ENCODE measurements around the gene GPATCH11. TPM values are rescaled to one million over a fixed set of nuclear protein-coding genes. Genes with fewer than 3 reads are reported as not detected.

Gene GPATCH11
- total RNA-seq, 1 donor from 2014 or later: 8.1 TPM

GRCh38 chr2:37102588-37102987 lies 18.3 kb downstream of the GPATCH11 start:
- TF ChIP-seq CTCF (IDR thresholded peaks at IDR 0.05): no peak
- Mint-ChIP-seq H3K27me3 (ENCODE audit: unreplicated experiment) (no peaks in the 10 kb centered on the region), H3K36me3 (ENCODE audit: unreplicated experiment) (peaks cover 48% of the 10 kb centered on the region), H3K4me3 (ENCODE audit: unreplicated experiment) (no peak overlapping the region), H3K4me1 (ENCODE audit: unreplicated experiment) (peaks cover 9% of the 10 kb centered on the region), H3K9me3 (ENCODE audit: unreplicated experiment) (no peaks in the 10 kb centered on the region), H3K27ac (ENCODE audit: unreplicated experiment) (no peak overlapping the region)
- DNase-seq (ENCODE audit: extremely low spot score, unreplicated experiment): no peak

- Mint-ChIP-seq H3K27ac (ENCODE audit: unreplicated experiment) (no peak overlapping the region), H3K36me3 (ENCODE audit: unreplicated experiment) (peaks cover 59% of the 10 kb centered on the region), H3K4me1 (ENCODE audit: unreplicated experiment) (peaks cover 9% of the 10 kb centered on the region), H3K27me3 (ENCODE audit: unreplicated experiment) (no peaks in the 10 kb centered on the region), H3K9me3 (ENCODE audit: unreplicated experiment) (no peaks in the 10 kb centered on the region), H3K4me3 (ENCODE audit: unreplicated experiment) (no peak overlapping the region)
- no peak for TF ChIP-seq CTCF (IDR thresholded peaks at IDR 0.05)
- DNase-seq (ENCODE audit: extremely low spot score, unreplicated experiment): no peak
Observed at GRCh38 chr2:37104178-37104577, 19.9 kb downstream of the GPATCH11 start.

GRCh38 chr2:37105150-37105549 lies 20.8 kb downstream of the GPATCH11 start:
- Mint-ChIP-seq H3K4me1 (ENCODE audit: unreplicated experiment) (peaks cover 9% of the 10 kb centered on the region), H3K9me3 (ENCODE audit: unreplicated experiment) (no peaks in the 10 kb centered on the region), H3K4me3 (ENCODE audit: unreplicated experiment) (no peak overlapping the region), H3K27me3 (ENCODE audit: unreplicated experiment) (no peaks in the 10 kb centered on the region), H3K36me3 (ENCODE audit: unreplicated experiment) (peaks cover 55% of the 10 kb centered on the region), H3K27ac (ENCODE audit: unreplicated experiment) (no peak overlapping the region)
- DNase-seq (ENCODE audit: extremely low spot score, unreplicated experiment): no peak
- no peak for TF ChIP-seq CTCF (IDR thresholded peaks at IDR 0.05)

GRCh38 chr2:37109523-37109922 lies 25.2 kb downstream of the GPATCH11 start:
- peaks cover 58% of the 10 kb centered on the region for H3K36me3 Mint-ChIP-seq (ENCODE audit: unreplicated experiment)
- TF ChIP-seq CTCF (IDR thresholded peaks at IDR 0.05): no peak
- H3K27ac Mint-ChIP-seq (ENCODE audit: unreplicated experiment): no peak overlapping the region

GRCh38 chr2:37110306-37111212 lies 26.2 kb downstream of the GPATCH11 start:
- H3K4me1 Mint-ChIP-seq (ENCODE audit: unreplicated experiment): no peaks in the 10 kb centered on the region
- DNase-seq (ENCODE audit: extremely low spot score, unreplicated experiment): no peak
- no peak overlapping the region for H3K4me3 Mint-ChIP-seq (ENCODE audit: unreplicated experiment)
- H3K27ac Mint-ChIP-seq (ENCODE audit: unreplicated experiment): no peak overlapping the region
- no peak for TF ChIP-seq CTCF (IDR thresholded peaks at IDR 0.05)
- H3K27me3 Mint-ChIP-seq (ENCODE audit: unreplicated experiment): no peaks in the 10 kb centered on the region
- peaks cover 52% of the 10 kb centered on the region for H3K36me3 Mint-ChIP-seq (ENCODE audit: unreplicated experiment)
- H3K9me3 Mint-ChIP-seq (ENCODE audit: unreplicated experiment): no peaks in the 10 kb centered on the region

More at GRCh38 chr2:37109523-37109922, 25.2 kb downstream of the GPATCH11 start:
- DNase-seq (ENCODE audit: extremely low spot score, unreplicated experiment): no peak
- Mint-ChIP-seq H3K4me1 (ENCODE audit: unreplicated experiment) (peaks cover under 1% of the 10 kb centered on the region), H3K27me3 (ENCODE audit: unreplicated experiment) (no peaks in the 10 kb centered on the region), H3K9me3 (ENCODE audit: unreplicated experiment) (no peaks in the 10 kb centered on the region), H3K4me3 (ENCODE audit: unreplicated experiment) (no peak overlapping the region)
